OCI-LY1 (cell line): Measurements from ENCODE around the gene LGALSL.

ENCODE experiments used
- H2AFZ ChIP-seq: fragments of 200-600 bp; sonication (generic), shearing (Covaris generic); 2 replicates; pipeline ENCODE4 v1.6.0; 2014; ENCODE audit warnings: antibody characterized with exemption, mild to moderate bottlenecking, low read length
- H3F3A ChIP-seq: fragments of 200-600 bp; sonication (generic), shearing (Covaris generic); 2 replicates; pipeline ENCODE4 v1.6.0; 2014; ENCODE audit warnings: mild to moderate bottlenecking, antibody characterized with exemption, low read length, moderate library complexity; ENCODE audit not compliant: insufficient read depth
- H3K27ac ChIP-seq: fragments of 200-600 bp; sonication (generic); 2 replicates; pipeline ENCODE4 v1.5.1; 2014; ENCODE audit warnings: low read length, mixed run types, mild to moderate bottlenecking, low read depth; ENCODE audit not compliant: poor library complexity, severe bottlenecking
- H3K27me3 ChIP-seq: fragments of 200-600 bp; sonication (generic); 2 replicates; pipeline ENCODE4 v1.6.0; 2014; ENCODE audit warnings: antibody characterized with exemption, mild to moderate bottlenecking, low read length, moderate library complexity; ENCODE audit not compliant: insufficient read depth
- H3K36me3 ChIP-seq: fragments of 200-600 bp; sonication (generic); 2 replicates; pipeline ENCODE4 v1.6.1; 2014; ENCODE audit warnings: mild to moderate bottlenecking, antibody characterized with exemption, low read length, moderate library complexity, mixed read lengths; ENCODE audit not compliant: insufficient read depth
- H3K4me1 ChIP-seq: fragments of 200-600 bp; sonication (generic); 2 replicates; pipeline ENCODE4 v1.5.1; 2014; ENCODE audit warnings: mild to moderate bottlenecking, low read length, moderate library complexity; ENCODE audit not compliant: insufficient read depth, severe bottlenecking
- H3K4me2 ChIP-seq: fragments of 200-600 bp; sonication (generic), shearing (Covaris generic); 2 replicates; pipeline ENCODE4 v1.6.1; 2014; ENCODE audit warnings: low read length
- H3K4me3 ChIP-seq: fragments of 200-600 bp; sonication (generic); 2 replicates; pipeline ENCODE4 v1.5.1; 2014; ENCODE audit warnings: low read length, low read depth, mild to moderate bottlenecking, mixed read lengths; ENCODE audit not compliant: poor library complexity, severe bottlenecking
- H3K79me2 ChIP-seq: fragments of 200-600 bp; shearing (Covaris generic); 2 replicates; pipeline ENCODE4 v1.6.1; 2016; ENCODE audit warnings: mixed run types, low read length, mixed read lengths; ENCODE audit not compliant: insufficient read depth
- H3K9ac ChIP-seq: fragments of 200-600 bp; sonication (generic), shearing (Covaris generic); 2 replicates; pipeline ENCODE4 v1.6.1; 2014; ENCODE audit warnings: mild to moderate bottlenecking, low read length, mixed read lengths
- H3K9me2 ChIP-seq: fragments of 200-600 bp; sonication (generic), shearing (Covaris generic); 2 replicates; pipeline ENCODE4 v1.6.1; 2014; ENCODE audit warnings: low read depth, mild to moderate bottlenecking, low read length, mixed read lengths
- H3K9me3 ChIP-seq: fragments of 200-600 bp; shearing (Covaris generic); 2 replicates; pipeline ENCODE4 v1.6.1; 2014; ENCODE audit warnings: low read length, mixed read lengths
- H4K20me1 ChIP-seq: fragments of 200-600 bp; sonication (generic), shearing (Covaris generic); 2 replicates; pipeline ENCODE4 v1.6.0; 2016; ENCODE audit warnings: mild to moderate bottlenecking, low read length; ENCODE audit not compliant: insufficient read depth
- CTCF ChIP-seq: fragments of 200-600 bp; sonication (generic), shearing (Covaris generic); IDR thresholded peaks from 2 replicates; pipeline ENCODE4 v1.5.1; 2017; ENCODE audit warnings: mild to moderate bottlenecking, antibody characterized with exemption, low read length, moderate library complexity, mixed read lengths
- EZH2 ChIP-seq: fragments of 200-600 bp; sonication (generic), shearing (Covaris generic); IDR thresholded peaks from 2 replicates; pipeline ENCODE4 v1.8.0; 2017; ENCODE audit warnings: borderline replicate concordance, mixed run types, mild to moderate bottlenecking, antibody characterized with exemption, low read length, moderate library complexity, mixed read lengths

Gene LGALSL

GRCh38 chr2:64457524-64457923, 3.6 kb downstream of the LGALSL start:
- Histone ChIP-seq H3K79me2 (no peaks in the 10 kb centered on the region), H3K4me1 (peaks cover 20% of the 10 kb centered on the region), H3K9me3 (no peaks in the 10 kb centered on the region), H3K27me3 (no peaks in the 10 kb centered on the region), H3K4me3 (no peak overlapping the region), H3K9me2 (no peaks in the 10 kb centered on the region), H4K20me1 (no peaks in the 10 kb centered on the region), H2AFZ (no peak overlapping the region), H3K4me2 (no peak overlapping the region), H3F3A (no peaks in the 10 kb centered on the region), H3K36me3 (peaks cover 22% of the 10 kb centered on the region), H3K27ac (no peak overlapping the region), H3K9ac (no peak overlapping the region)
- TF ChIP-seq EZH2 = no peak
- TF ChIP-seq CTCF = peak; percentile 46; the same call in 1 of the 2 replicates

- no peaks in the 10 kb centered on the region for H3K9me2 ChIP-seq
These were observed 5.6 kb downstream of the LGALSL start for GRCh38 chr2:64459575-64459974.

GRCh38 chr2:64460330-64460729, 6.4 kb downstream of the LGALSL start:
- H3F3A ChIP-seq = no peaks in the 10 kb centered on the region
- no peak overlapping the region for H3K27ac ChIP-seq
- no peaks in the 10 kb centered on the region for H3K27me3 ChIP-seq
- TF ChIP-seq EZH2 (no peak), CTCF (no peak)
- H2AFZ ChIP-seq = no peak overlapping the region
- no peak overlapping the region for H3K4me2 ChIP-seq
- H3K9me3 ChIP-seq = no peaks in the 10 kb centered on the region
- H3K79me2 ChIP-seq = no peaks in the 10 kb centered on the region
- H3K9ac ChIP-seq = no peak overlapping the region
- no peaks in the 10 kb centered on the region for H3K9me2 ChIP-seq
- no peak overlapping the region for H3K4me3 ChIP-seq
- peaks cover 22% of the 10 kb centered on the region for H3K36me3 ChIP-seq
- H3K4me1 ChIP-seq = peaks cover 6% of the 10 kb centered on the region
- no peaks in the 10 kb centered on the region for H4K20me1 ChIP-seq

More at GRCh38 chr2:64459575-64459974, 5.6 kb downstream of the LGALSL start:
- H3K27ac ChIP-seq = no peak overlapping the region
- no peaks in the 10 kb centered on the region for H4K20me1 ChIP-seq
- no peak overlapping the region for H3K4me2 ChIP-seq
- H3K36me3 ChIP-seq = peaks cover 22% of the 10 kb centered on the region
- no peak overlapping the region for H3K4me3 ChIP-seq
- no peaks in the 10 kb centered on the region for H3F3A ChIP-seq
- H3K9ac ChIP-seq = no peak overlapping the region
- H3K4me1 ChIP-seq = peaks cover 12% of the 10 kb centered on the region
- no peaks in the 10 kb centered on the region for H3K79me2 ChIP-seq
- no peaks in the 10 kb centered on the region for H3K27me3 ChIP-seq
- TF ChIP-seq CTCF (no peak), EZH2 (no peak)
- H3K9me3 ChIP-seq = no peaks in the 10 kb centered on the region
- no peak overlapping the region for H2AFZ ChIP-seq
